ENCODE data around the gene DLG4.
A peak's percentile ranks its signal among the peaks of the same experiment; 100 is the strongest.

DLG4 gene

DNA sequence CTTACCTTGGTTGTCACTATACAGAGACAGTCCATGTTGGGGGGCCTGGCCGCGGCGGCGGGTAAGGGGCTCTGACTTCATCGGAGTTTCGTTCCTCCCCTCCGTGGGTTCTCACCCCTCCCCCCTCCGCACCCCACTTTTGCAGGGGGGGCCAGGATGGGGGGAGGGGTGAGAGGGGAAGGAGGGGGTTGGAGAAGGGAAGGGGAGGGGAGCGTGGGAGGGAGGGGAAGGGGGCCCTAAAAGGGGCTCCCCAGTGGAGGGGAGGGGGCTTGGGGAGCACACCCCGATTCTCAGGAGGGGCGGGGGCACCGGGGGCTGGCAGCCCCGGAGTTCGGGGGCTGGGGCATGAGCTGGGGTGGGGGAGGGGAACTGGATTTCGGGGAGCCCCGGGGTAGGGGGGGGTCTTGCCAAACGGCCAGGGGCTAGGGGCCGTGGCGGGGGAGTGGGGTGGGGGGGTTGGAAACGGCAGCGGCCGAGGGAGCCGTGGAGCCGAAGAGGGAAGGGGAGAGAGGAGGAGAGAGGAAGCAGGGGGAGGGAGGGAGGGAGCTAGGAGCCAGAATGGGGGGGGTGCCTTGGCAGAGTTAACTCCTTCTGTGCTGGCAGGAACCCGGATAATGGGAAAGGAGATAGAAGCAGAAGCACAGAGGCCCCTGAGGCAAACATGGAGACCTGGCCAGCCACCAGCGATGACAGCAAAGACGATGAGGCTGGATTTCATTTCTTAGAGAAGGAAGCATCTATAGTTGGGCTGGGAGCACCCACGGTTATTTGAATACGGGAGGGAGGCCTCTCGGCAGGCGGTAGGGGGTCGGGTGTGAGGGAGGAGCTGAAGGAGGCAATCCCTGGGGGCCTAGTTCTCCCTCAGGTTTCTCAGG lies 2.3 kb downstream of the DLG4 start:
- H3K27ac ChIP-seq, result peak overlapping the region; percentile 99
- CTCF ChIA-PET, result no interaction called here
- DNase-seq (ENCODE audit: low spot score), result no peak
- no peak for TF ChIP-seq CTCF (conservative IDR thresholded peaks at IDR 0.05; ENCODE audit: low read depth)
- POLR2A ChIA-PET (ENCODE audit: low non-redundant PET), result no interaction called here

DNA sequence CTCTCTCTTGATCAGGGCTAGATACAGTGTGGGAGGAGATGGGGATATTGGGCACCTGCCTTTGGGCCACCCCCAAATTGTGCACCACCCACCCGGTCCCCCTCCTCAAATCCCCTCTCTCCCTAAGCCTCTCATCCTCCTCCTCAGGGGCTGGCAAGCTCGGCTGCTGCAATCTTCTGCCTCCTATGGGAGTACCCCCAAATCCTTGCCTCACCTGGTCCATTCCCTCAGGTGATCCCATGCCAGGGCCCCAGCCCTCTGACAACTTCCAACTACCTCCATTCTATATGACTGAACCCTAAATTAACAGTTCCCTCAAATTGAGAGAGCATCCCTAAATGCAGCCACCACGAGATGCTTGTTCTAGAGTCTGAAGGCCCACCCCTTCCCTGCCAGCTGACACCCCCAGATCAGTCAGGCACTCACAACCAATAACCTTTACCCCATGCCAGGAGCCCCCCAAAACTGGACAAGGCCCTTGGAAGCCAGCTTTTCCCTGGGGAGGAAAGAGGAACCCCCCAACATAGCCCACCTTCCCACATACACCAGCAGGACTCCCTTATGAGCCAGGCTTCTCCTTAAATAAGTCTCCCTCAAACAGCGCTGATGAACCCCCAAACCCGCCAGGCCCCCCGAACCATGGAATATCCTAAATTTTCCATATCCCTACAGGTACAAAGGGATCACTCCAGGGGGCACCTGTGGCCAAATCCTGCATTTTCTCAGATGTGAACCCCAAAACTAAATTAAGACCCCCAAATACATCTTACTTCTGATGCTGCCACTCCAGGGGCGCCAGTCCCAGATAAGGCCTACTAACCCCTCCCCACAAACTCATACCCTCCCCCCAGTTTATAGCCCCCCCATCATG lies 3.2 kb downstream of the DLG4 start:
- no peak for TF ChIP-seq CTCF (conservative IDR thresholded peaks at IDR 0.05; ENCODE audit: low read depth)
- H3K27ac ChIP-seq, result peak overlapping the region; percentile 99
- ChIA-PET POLR2A (ENCODE audit: low non-redundant PET) (no interaction called here), CTCF (interaction anchor here (0.6 to 1.4 kb wide), 2 partner anchors 8 to 171 kb away, joined by 3 to 4 read pairs; no protein-coding TSS in a partner anchor)
- no peak for DNase-seq (ENCODE audit: low spot score)

GRCh38 chr17:7215652-7216180 lies 3.9 kb downstream of the DLG4 start:
- peak overlapping the region; percentile 99 for H3K27ac ChIP-seq
- ChIA-PET CTCF (interaction anchor here (1.4 kb wide), 1 partner anchor 170 kb away, joined by 4 read pairs; no protein-coding TSS in a partner anchor), POLR2A (ENCODE audit: low non-redundant PET) (no interaction called here)
- no peak for DNase-seq (ENCODE audit: low spot score)
- TF ChIP-seq CTCF (conservative IDR thresholded peaks at IDR 0.05; ENCODE audit: low read depth), result no peak

- TF ChIP-seq CTCF (conservative IDR thresholded peaks at IDR 0.05; ENCODE audit: low read depth), result no peak
- CTCF ChIA-PET, result interaction anchor here (0.6 to 1.4 kb wide), 2 partner anchors 102 to 169 kb away, joined by 3 to 4 read pairs; no protein-coding TSS in a partner anchor
- POLR2A ChIA-PET (ENCODE audit: low non-redundant PET), result no interaction called here
- H3K27ac ChIP-seq, result peak overlapping the region; percentile 99
- DNase-seq (ENCODE audit: low spot score), result peak; percentile 94
Measured at GRCh38 chr17:7215136-7215638, 4.4 kb downstream of the DLG4 start.

DNA sequence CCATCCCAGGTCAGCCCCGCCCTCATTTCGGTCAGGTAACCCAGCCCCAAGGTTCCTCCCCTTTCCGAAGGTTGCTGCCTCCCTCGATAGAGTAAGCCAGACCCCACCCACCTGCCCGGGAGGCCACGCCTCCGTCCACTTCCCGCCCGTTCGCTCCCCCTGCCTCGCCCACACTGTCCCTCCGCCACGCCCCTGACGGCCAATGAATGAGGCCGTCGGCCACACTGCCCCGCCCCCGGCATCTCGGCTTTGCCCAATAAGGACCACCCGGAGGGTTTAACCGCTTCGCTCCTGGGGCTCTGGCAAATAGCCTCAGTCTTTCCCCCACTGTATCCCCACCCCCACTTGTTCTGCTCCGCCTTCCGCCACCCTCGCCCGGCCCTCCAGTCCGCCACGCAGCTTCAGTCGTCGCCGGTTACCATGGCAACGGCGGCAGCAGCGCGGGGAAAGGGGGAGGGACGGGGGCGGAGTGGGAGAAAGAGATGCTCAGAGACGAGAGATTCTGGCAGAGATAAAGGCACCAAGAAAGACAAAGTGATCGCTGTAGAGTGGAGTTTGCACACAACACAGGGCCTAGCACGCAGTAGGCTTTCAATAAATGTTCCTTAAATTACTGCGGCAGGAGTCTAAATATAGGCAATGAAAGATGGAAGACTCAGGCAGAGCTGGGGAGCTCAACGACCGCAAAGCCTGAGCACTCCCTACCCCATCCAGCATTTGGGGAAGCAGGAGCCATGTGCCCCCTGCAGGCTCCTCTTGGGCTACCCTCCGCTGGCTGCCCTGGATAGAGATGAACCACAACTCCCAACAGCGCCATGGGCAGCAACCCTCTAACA lies 5.1 kb downstream of the DLG4 start:
- peak; percentile 98 for DNase-seq (ENCODE audit: low spot score)
- CTCF ChIA-PET, result interaction anchor here (0.6 kb wide), 1 partner anchor 101 kb away, joined by 3 read pairs; no protein-coding TSS in a partner anchor
- TF ChIP-seq CTCF (conservative IDR thresholded peaks at IDR 0.05; ENCODE audit: low read depth), result peak; percentile 60
- POLR2A ChIA-PET (ENCODE audit: low non-redundant PET), result no interaction called here
- H3K27ac ChIP-seq, result peak overlapping the region; percentile 99

All from RWPE1 (cell line).